HG03432 (cell line): ENCODE measurements around the gene GJA3.

Source experiments
- ATAC-seq: cut with Tn5 transposase; IDR thresholded peaks from one replicate; pipeline ENCODE4 v1.9.1; 2021; ENCODE audit warnings: mild to moderate bottlenecking, moderate library complexity; ENCODE audit not compliant: unreplicated experiment

Gene GJA3

DNA sequence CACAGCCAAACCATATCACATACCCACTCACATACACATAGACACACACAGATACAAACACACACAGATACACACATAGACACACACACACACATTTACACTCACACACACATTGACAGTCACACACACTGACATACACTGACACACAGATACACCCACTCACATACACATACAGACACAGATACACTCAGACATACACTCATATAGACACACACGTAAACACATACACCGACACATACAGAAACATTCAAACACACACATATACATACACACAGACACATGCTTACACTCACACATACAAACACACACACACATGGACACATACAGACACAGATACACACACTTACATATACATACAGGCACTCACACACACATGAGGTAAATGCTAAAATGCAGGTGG is 30.2 kb downstream of the GJA3 start:
- no peak for ATAC-seq

DNA sequence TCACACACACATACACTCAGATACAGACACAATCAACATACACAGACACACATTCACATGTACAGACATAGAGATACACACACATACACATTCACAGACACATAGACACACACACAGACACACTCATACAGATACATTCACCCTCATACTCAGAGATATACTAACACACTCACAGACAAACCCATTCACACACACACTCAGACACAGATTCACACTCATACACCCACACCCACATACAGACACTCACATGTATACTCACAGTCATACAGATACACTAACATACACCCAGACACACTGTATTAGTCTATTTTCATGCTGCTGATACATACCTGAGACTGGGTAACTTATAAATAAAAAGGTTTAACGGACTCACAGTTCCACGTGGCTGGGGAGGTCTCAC is 30.8 kb downstream of the GJA3 start:
- no peak for ATAC-seq

DNA sequence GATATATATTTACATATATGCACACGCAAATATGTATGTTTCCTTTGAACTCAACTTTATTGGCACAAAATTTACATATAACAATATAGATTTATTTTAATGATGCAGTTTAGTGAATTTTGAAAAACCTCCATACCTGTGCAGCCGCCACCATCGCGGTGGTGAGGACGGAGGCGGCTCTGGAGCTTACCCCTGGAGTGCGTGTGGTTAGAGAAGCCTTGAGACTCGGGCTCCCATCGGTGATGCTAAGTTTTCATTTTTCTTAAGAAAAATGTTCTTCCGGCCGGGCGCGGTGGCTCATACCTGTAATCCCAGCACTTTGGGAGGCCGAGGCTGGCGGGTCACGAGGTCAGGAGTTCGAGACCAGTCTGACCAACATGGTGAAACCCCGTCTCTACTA is 31.8 kb downstream of the GJA3 start:
- no peak for ATAC-seq

GRCh38 chr13:20128459-20128931 is 32.4 kb downstream of the GJA3 start:
- peak; percentile 23 for ATAC-seq

DNA sequence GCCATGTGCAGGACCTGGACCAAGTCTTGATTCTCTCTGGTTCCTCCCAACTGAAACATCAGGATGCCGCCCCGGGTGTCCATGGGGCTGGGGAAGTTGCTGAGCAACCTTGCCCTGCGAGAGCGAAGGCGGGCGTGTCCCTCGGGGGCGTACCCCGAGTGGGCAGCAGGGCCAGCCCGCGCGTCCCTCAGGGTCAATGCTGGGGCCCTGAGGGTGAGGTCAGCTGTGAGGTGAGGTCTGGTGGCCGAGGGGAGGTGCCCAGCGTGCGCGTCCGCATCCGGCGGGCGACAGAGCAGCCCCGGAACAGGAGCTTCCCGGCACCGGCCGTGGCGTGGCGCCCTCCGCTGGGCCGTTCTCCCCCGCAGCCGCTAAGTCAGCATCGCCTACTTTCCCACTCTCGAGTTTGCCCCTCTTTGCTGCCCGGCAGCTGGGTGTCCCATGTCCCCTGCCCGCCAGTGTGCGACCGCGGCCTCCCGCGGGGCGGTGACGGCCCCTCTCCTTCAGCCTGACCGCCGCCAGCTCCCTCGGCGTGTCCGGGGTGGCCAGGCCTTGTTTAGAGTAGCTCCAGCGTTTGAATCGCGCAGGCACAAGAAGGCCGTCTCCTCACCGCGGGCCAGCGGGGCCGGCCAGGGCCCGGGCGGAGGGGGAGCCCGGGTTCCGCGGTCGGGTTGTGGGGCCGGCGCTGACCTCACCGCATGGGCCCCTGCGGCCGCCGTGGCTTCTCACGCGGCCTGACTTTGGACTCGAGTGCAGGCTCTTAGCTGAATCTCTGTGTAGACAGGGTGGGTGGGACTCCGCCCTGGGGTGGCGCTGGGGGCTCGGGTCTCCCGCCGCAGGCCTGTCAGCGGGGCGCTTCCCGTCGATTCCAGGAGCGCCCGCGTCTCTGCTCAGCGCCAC is 33.0 kb downstream of the GJA3 start:
- ATAC-seq, result peak; percentile 86

- ATAC-seq, result peak; percentile 15
These were observed 33.6 kb downstream of the GJA3 start for GRCh38 chr13:20127262-20127561.

GRCh38 chr13:20126541-20127261 is 34.2 kb downstream of the GJA3 start:
- no peak for ATAC-seq

DNA sequence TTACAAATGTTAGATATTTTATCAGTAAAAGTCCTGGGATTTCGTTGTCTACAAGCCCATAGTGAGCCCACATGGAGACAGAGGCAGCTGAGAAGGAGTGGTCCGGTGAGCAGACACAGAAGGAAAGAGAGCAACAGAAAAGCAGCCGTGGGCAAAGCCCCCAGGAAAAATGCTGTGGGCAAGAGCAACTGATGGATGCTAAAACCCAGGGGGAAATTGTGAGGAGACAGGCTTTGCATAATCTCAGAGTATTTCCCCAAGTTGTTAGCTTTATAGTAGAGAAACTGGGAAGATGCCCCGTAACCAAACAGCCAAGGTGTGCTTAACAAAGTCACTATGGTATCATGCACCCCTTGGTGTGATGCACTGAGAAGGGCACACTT is 35.1 kb downstream of the GJA3 start:
- ATAC-seq, result no peak

- ATAC-seq, result no peak
These were observed 35.6 kb downstream of the GJA3 start for GRCh38 chr13:20125129-20125782.

DNA sequence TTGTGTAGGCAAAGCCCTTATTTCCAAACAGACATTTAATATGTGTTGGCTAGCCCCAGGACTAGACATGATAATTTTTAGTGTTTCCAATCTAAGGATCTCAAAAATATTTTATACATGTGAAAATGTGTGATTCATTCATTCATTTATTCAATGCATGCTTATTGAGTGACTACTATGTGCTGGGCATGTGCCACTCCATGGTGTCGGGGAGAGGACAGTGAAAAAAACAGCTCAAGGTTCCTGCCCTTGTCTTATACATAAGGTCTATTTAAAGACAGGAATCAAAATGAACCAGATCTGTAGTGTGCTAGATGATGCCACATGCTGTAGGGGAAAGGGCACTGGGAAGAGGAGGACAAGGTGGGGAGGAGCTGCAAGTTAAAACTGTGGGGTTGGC is 36.5 kb downstream of the GJA3 start:
- ATAC-seq, result no peak

- no peak for ATAC-seq
These were observed 39.7 kb downstream of the GJA3 start for GRCh38 chr13:20121159-20121525.

DNA sequence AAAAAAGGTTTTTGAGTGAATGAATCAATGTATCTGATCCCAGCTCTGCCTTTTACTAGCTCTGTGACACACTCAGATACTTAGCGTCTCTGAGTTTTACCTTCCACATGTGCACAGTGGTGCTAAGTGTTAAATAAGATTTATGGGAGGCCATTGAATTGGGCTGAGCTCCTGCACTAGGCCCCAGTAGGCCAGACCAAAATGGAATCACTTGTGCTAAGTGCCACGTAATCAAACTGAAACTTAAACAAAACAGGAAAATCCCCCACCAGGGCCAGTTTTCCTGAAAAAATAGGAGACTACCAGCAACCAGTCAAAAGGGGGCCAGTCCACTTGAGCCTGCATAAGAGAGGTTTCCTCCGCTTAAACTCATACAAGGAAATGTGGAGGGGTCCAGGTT is 40.9 kb downstream of the GJA3 start:
- no peak for ATAC-seq

GRCh38 chr13:20118268-20119140 is 42.3 kb downstream of the GJA3 start:
- peak; percentile 58 for ATAC-seq

GRCh38 chr13:20116213-20116612 is 44.6 kb downstream of the GJA3 start:
- no peak for ATAC-seq

DNA sequence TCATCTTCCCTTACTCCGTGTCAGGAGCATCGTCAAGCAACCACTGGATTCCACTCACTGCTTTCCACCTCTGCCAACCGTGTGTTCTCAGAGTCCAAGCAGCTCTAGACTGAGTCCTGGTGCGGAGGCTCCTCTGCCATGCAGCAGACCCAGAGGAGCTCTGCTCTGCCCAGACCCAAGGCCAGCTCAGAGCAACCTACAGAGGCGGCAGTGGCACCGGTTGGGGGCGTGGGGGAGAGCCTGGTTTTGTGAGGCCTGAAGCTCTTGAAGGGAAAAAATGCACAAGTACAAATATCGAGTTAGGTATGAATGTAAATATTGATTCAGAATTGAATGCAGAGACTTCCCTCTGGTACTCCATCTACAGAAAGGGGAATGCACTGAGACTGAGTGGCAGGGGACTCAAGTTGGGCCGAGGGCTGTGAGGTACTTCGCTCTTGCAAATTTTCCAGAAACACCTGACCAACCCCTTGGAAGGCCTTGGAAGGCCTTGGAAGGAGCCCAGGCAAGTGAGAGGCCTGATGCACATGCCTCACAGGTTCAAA is 46.7 kb downstream of the GJA3 start:
- ATAC-seq, result no peak

- no peak for ATAC-seq
These were observed 51.8 kb downstream of the GJA3 start for GRCh38 chr13:20109037-20109436.

DNA sequence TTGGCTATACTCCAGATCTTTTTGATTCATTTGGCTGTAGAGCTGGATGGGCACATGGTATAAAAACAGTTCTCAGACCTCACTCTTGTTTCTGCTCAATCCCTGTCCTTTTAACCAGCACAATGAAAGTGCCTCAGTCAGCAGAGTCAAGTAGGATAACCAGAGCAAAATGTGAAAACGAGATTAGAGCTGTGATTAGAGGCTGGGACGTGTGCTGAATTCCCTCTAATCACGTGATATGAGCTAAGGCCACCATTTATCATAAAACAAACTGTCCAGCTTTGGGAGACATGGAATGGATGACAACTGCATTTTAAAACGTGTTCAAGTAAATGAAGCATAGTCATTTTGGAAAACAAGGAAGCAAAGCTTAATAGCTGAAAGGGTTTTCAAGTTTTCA is 54.1 kb downstream of the GJA3 start:
- ATAC-seq, result no peak

- no peak for ATAC-seq
These were observed 55.6 kb downstream of the GJA3 start for GRCh38 chr13:20105161-20105689.

DNA sequence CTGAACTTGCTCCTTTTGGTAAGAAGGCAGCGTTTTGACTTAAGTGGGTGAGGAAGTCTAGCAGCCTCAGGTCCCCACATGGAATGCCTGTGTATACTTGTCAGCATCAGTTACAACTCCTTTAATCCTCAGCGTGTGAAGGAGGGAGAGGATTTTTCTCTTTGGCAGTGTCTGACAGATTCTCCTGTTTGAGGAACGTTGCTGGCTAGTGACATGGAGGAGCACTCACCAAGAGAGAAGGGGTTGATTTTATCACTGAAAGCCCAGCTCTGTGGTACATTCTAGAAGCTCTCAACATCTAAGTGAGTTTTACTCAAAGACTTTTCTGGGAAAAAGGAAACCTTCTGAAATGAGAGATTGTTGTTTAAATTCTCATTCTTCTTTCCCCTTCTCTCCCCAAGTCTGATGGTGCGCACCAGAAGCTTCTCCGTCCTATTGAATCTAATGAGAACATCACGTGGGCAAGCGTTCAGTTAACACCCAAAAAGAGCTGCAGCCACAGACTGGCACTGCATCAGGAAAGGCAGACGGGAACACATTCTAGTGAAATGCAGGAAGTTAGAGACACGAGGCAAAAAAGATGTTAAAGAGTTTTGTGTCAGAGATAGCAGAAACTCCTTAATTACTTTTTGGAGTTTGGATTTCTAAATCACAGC is 58.2 kb downstream of the GJA3 start:
- no peak for ATAC-seq
